OCI-LY7 (cell line): ENCODE data around the gene CD247. TPM values are rescaled to one million over a fixed set of nuclear protein-coding genes. Genes with fewer than 3 reads are reported as not detected.

Experiments
- BruUV-seq: library from RNA; stranded (reverse); fragments of 400-500 nt; replicated peaks from 2 replicates; lab custom pipeline; 2021; lab: Mats Ljungman, UMichigan
- CTCF ChIA-PET: fragments of 300-600 bp; sonication (Branson Sonifier 250); formaldehyde crosslinking; loops from one replicate; lab custom pipeline; 2022; ENCODE audit warnings: antibody characterized with exemption; ENCODE audit not compliant: unreplicated experiment; lab: Charles Lee
- POLR2A ChIA-PET: fragments of 300-600 bp; sonication (Branson Sonifier 250); formaldehyde crosslinking; loops from one replicate; lab custom pipeline; 2022; ENCODE audit warnings: antibody characterized with exemption; lab: Charles Lee
- DNase-seq: peaks from one replicate; pipeline ENCODE4 v3.0.0-alpha.2; 2015; ENCODE audit warnings: low spot score
- H2AFZ ChIP-seq: fragments of 200-600 bp; sonication (generic), shearing (Covaris generic); 2 replicates; pipeline ENCODE4 v1.6.1; 2014; ENCODE audit warnings: mild to moderate bottlenecking, antibody characterized with exemption, low read length, moderate library complexity
- H3K27ac ChIP-seq: fragments of 200-600 bp; sonication (generic); 2 replicates; pipeline ENCODE4 v1.5.1; 2014; ENCODE audit warnings: mixed run types, low read depth, mild to moderate bottlenecking, moderate library complexity, low read length, inconsistent platforms; ENCODE audit not compliant: poor library complexity, severe bottlenecking
- H3K36me3 ChIP-seq: fragments of 200-600 bp; sonication (generic); 2 replicates; pipeline ENCODE4 v1.6.1; 2014; ENCODE audit warnings: mild to moderate bottlenecking, antibody characterized with exemption, low read length, moderate library complexity, mixed read lengths; ENCODE audit not compliant: insufficient read depth
- H3K4me1 ChIP-seq: fragments of 200-600 bp; sonication (generic); 2 replicates; pipeline ENCODE4 v1.5.1; 2014; ENCODE audit warnings: mild to moderate bottlenecking, low read length; ENCODE audit not compliant: insufficient read depth, poor library complexity, severe bottlenecking
- H3K4me2 ChIP-seq: fragments of 200-600 bp; sonication (generic); 2 replicates; pipeline ENCODE4 v1.6.1; 2014; ENCODE audit warnings: mild to moderate bottlenecking, low read length
- H3K4me3 ChIP-seq: fragments of 200-600 bp; sonication (generic); 2 replicates; pipeline ENCODE4 v1.5.1; 2014; ENCODE audit warnings: mild to moderate bottlenecking, low read depth, low read length; ENCODE audit not compliant: poor library complexity, severe bottlenecking
- H3K79me2 ChIP-seq: fragments of 200-600 bp; sonication (generic); 2 replicates; pipeline ENCODE4 v1.6.1; 2016; ENCODE audit warnings: low read depth, mild to moderate bottlenecking, low read length, moderate library complexity, mixed read lengths; ENCODE audit not compliant: insufficient read depth
- H3K9me2 ChIP-seq: fragments of 200-600 bp; sonication (generic); 2 replicates; pipeline ENCODE4 v1.6.1; 2016; ENCODE audit warnings: mild to moderate bottlenecking, low read length, mixed read lengths; ENCODE audit not compliant: insufficient read depth
- H3K9me3 ChIP-seq: fragments of 200-600 bp; sonication (generic); 2 replicates; pipeline ENCODE4 v1.6.1; 2014; ENCODE audit warnings: mild to moderate bottlenecking, mixed run types, low read length, mixed read lengths
- H4K20me1 ChIP-seq: fragments of 200-600 bp; sonication (generic); 2 replicates; pipeline ENCODE4 v1.6.1; 2014; ENCODE audit warnings: mild to moderate bottlenecking, antibody characterized with exemption, low read length, moderate library complexity, mixed read lengths; ENCODE audit not compliant: insufficient read depth
- EZH2phosphoT487 ChIP-seq: fragments of 200-600 bp; sonication (generic); IDR thresholded peaks from 2 replicates; pipeline ENCODE4 v1.6.1; 2018; ENCODE audit warnings: low read depth, borderline replicate concordance, mild to moderate bottlenecking, mixed run types, antibody characterized with exemption, low read length, moderate library complexity, mixed read lengths
- intact Hi-C: fragments of 100-400 bp; cut with micrococcal nuclease; formaldehyde crosslinking; loops from one replicate; pipeline ENCODE4 v1.10.0; 2022; ENCODE audit not compliant: unreplicated experiment
- total RNA-seq, 2 experiments: library from RNA; depleted of rRNA in 1 of 2; stranded (reverse); fragments of >200 nt in 1 of 2; shearing (Covaris generic) in 1 of 2; gene quantifications; 2 replicates each; pipeline ENCODE4 v1.2.3, GENCODE V29; 2014 to 2022
- TF ChIP-seq, protein P1 (sequence below): fragments of 200-600 bp; sonication (generic); conservative IDR thresholded peaks from 2 replicates; pipeline ENCODE4 v1.5.1; 2014; ENCODE audit warnings: mild to moderate bottlenecking, antibody characterized with exemption, low read length, moderate library complexity, mixed read lengths

Gene CD247
- total RNA-seq, 2 experiments from 2014 or later: 1.6 to 2.2 TPM

DNA sequence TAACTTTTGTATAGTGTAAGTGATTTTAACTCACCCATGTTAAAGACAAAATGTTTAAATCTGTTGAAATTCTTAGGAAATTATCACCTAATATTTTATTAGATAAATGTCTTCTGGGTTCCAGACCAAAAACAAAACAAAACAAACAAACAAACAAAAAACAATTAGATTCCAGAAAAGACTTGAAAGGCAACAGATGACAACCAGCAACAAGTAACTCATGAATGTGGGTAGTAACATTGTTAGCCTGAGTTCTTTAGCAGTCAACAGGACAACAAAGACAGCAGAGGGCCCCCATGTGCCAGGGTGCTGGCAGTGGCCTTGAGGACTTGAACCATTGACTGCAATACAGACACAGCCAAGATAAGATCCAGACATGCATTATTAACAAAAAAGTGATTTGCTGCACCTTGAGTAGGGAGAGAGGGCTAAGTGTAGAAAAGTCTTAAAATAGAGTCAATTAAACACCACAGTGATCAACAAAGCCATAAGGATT lies 2.4 kb upstream of the CD247 start:
- no peaks in the 10 kb centered on the region for H4K20me1 ChIP-seq
- H2AFZ ChIP-seq: no peak overlapping the region
- TF ChIP-seq, protein P1, sequence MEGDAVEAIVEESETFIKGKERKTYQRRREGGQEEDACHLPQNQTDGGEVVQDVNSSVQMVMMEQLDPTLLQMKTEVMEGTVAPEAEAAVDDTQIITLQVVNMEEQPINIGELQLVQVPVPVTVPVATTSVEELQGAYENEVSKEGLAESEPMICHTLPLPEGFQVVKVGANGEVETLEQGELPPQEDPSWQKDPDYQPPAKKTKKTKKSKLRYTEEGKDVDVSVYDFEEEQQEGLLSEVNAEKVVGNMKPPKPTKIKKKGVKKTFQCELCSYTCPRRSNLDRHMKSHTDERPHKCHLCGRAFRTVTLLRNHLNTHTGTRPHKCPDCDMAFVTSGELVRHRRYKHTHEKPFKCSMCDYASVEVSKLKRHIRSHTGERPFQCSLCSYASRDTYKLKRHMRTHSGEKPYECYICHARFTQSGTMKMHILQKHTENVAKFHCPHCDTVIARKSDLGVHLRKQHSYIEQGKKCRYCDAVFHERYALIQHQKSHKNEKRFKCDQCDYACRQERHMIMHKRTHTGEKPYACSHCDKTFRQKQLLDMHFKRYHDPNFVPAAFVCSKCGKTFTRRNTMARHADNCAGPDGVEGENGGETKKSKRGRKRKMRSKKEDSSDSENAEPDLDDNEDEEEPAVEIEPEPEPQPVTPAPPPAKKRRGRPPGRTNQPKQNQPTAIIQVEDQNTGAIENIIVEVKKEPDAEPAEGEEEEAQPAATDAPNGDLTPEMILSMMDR: peak; percentile 57
- TF ChIP-seq EZH2phosphoT487: no peak
- CTCF ChIA-PET: no interaction called here
- no peaks in the 10 kb centered on the region for H3K9me3 ChIP-seq
- DNase-seq: peak; percentile 27
- no peaks in the 10 kb centered on the region for H3K9me2 ChIP-seq
- no TSS peak for BruUV-seq
- no peaks in the 10 kb centered on the region for H3K36me3 ChIP-seq
- H3K4me1 ChIP-seq: peaks cover 8% of the 10 kb centered on the region
- intact Hi-C loops: no loop called here
- no peaks in the 10 kb centered on the region for H3K79me2 ChIP-seq
- POLR2A ChIA-PET: no interaction called here
- H3K4me3 ChIP-seq: no peak overlapping the region
- H3K4me2 ChIP-seq: no peak overlapping the region
- H3K27ac ChIP-seq: no peak overlapping the region

DNA sequence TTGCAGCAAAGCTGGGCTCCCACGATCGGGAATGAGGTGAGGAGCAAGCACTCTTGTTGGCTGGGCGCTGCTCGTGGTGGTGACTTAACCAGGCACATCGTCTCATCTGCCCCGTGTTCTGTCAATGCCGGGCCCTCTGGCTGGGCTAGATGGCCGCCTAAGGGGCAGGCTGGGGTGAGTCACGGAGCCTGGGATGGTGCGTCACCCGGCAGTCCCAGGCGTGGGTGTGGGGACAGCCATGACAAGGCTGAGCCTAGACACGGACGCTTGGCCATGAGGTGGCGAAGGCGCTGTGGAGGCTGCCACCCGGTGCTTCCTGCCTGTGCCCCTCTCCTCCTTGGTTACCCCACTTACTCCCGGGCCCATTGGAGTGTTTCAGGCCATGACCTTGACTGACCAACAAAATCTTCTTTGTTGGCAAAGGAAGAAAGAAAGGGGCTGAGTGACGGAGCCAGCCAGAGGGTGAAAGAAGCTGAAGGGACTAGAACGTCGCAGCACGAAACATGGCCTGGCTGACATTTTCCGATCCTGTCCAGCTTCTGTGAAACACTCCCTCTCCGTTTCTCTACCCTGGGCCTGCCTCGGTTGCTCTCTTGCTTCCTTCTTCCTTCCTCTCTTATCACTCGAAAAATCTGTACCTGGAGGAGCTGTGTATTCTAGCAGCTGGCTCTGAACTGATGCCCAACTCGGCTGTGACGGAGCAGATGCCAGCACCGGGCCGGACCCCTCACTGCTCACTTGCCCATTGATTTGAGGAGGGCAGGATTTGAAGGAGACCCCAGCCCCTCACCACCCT lies 596 bp downstream of the CD247 start:
- Histone ChIP-seq H3K9me2 (no peaks in the 10 kb centered on the region), H2AFZ (peak overlapping the region; percentile 47; the same call in 1 of the 2 replicates), H4K20me1 (no peaks in the 10 kb centered on the region), H3K4me2 (no peak overlapping the region), H3K79me2 (no peaks in the 10 kb centered on the region), H3K27ac (no peak overlapping the region), H3K36me3 (no peaks in the 10 kb centered on the region), H3K4me3 (no peak overlapping the region), H3K9me3 (no peaks in the 10 kb centered on the region), H3K4me1 (peaks cover 8% of the 10 kb centered on the region)
- no peak for DNase-seq
- ChIA-PET CTCF (no interaction called here), POLR2A (interaction anchor here (0.6 to 2.3 kb wide), 3 partner anchors 13 to 18 kb away, joined by 5 to 8 read pairs (median 7); no protein-coding TSS in a partner anchor)
- intact Hi-C loops: no loop called here
- TF ChIP-seq EZH2phosphoT487: no peak
- TF ChIP-seq, protein P1: no peak
- BruUV-seq: no TSS peak
